H1 (cell line): ENCODE measurements around the gene TRAF3IP1. TPM values are rescaled to one million over a fixed set of nuclear protein-coding genes. Genes with fewer than 3 reads are reported as not detected.

Experiments
- EP300 ChIP-seq, 2 experiments: IDR thresholded peaks; 1 replicate in 1 of 2; 2 replicates in 1 of 2; pipeline ENCODE4 v1.6.1; 2011 to 2012; ENCODE audit warnings: low read depth in 2 of 2, low read length in 2 of 2, mild to moderate bottlenecking in 2 of 2, borderline replicate concordance in 1 of 2, inconsistent platforms in 1 of 2, moderate library complexity in 1 of 2
- NRF1 ChIP-seq: IDR thresholded peaks from 2 replicates; pipeline ENCODE4 v1.6.1; 2011; ENCODE audit warnings: mild to moderate bottlenecking, low read depth, low read length, improper control_type of control experiment
- SP2 ChIP-seq: IDR thresholded peaks from 2 replicates; pipeline ENCODE4 v1.6.1; 2012; ENCODE audit warnings: mild to moderate bottlenecking, low read length, inconsistent platforms
- polyA plus RNA-seq, 7 experiments: library from polyadenylated mRNA; depleted of rRNA in 3 of 7; stranded (reverse) in 5 of 7; unstranded in 2 of 7; fragments of >200 nt in 5 of 7; fragments of 200-250 nt in 2 of 7; gene quantifications; 1 replicate in 5 of 7; 2 replicates in 1 of 7; 4 replicates in 1 of 7; pipeline versions ENCODE4 v1.2.1 to v1.2.3, GENCODE V29; 2011 to 2013; ENCODE audit warnings: missing spikeins in 2 of 7, mixed read lengths in 2 of 7
- total RNA-seq: library from RNA; stranded (reverse); fragmentation: NEBNext Ultra II Directional; extraction: Animal tissue kit (Norgen Biotek cat#: 25700); gene quantifications from 2 replicates; pipeline ENCODE4 v1.2.1, GENCODE V29; 2021
- TF ChIP-seq, protein P1 (sequence below): IDR thresholded peaks from 2 replicates; pipeline ENCODE4 v1.6.1; 2011; ENCODE audit warnings: low read depth, mild to moderate bottlenecking, low read length; ENCODE audit not compliant: insufficient read depth

TRAF3IP1 gene
- total and polyA plus RNA-seq, 2 of the 8 experiments (the other 6 are each of a cell fraction or from before 2014, with no cell fraction given), result 2.3 to 17.5 TPM

DNA sequence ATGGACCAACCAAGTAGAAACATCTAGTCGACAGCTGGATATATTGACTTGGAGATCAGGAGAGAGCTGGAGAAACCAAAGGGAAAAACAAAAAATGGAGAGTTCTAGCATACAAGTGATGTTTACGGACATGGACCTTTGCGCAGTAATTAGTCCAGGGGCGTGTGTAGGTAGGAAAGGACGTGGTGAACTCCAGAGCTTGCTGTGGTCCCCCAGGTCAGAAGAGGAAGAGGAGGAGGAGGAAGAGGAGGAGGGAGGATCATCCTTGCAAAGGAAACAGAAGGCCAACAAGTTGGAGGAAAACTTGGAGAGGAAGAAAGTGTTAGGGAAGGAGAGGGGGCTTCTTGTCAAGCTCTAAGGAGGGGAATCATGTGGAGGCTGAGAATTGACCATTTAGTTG lies 17.5 kb downstream of the TRAF3IP1 start (continued):
- TF ChIP-seq SP2 (no peak), NRF1 (no peak), EP300 (IDR thresholded peaks at IDR 0.05; ENCODE audit: borderline replicate concordance in 1 of 2, low read depth in 2 of 2, low read length in 2 of 2) (no peak)
- TF ChIP-seq, protein P1, sequence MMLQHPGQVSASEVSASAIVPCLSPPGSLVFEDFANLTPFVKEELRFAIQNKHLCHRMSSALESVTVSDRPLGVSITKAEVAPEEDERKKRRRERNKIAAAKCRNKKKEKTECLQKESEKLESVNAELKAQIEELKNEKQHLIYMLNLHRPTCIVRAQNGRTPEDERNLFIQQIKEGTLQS, result no peak
- TF ChIP-seq, all 59 proteins: peak for 0
